ENCODE data around the gene RBM39.

GRCh38 chr20:35772563-35773058, 30.6 kb upstream of the RBM39 start:
- TF ChIP-seq POLR2A (IDR thresholded peaks at IDR 0.05; ENCODE audit: low read length) (no peak), GATA1 (IDR thresholded peaks at IDR 0.05; ENCODE audit: low read depth, low read length) (no peak)
